Activated CD4-positive, alpha-beta T cell treated with anti-CD3 and anti-CD28 coated beads, Interleukin-2, amount 50 U/mL, for 48 hours (primary cell): ENCODE results near the gene TRAM2.

Experiments
- DNase-seq, 2 experiments: peaks; one replicate each; pipeline ENCODE4 v3.0.0-alpha.2; 2020

TRAM2 gene, protein sequence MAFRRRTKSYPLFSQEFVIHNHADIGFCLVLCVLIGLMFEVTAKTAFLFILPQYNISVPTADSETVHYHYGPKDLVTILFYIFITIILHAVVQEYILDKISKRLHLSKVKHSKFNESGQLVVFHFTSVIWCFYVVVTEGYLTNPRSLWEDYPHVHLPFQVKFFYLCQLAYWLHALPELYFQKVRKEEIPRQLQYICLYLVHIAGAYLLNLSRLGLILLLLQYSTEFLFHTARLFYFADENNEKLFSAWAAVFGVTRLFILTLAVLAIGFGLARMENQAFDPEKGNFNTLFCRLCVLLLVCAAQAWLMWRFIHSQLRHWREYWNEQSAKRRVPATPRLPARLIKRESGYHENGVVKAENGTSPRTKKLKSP

DNA sequence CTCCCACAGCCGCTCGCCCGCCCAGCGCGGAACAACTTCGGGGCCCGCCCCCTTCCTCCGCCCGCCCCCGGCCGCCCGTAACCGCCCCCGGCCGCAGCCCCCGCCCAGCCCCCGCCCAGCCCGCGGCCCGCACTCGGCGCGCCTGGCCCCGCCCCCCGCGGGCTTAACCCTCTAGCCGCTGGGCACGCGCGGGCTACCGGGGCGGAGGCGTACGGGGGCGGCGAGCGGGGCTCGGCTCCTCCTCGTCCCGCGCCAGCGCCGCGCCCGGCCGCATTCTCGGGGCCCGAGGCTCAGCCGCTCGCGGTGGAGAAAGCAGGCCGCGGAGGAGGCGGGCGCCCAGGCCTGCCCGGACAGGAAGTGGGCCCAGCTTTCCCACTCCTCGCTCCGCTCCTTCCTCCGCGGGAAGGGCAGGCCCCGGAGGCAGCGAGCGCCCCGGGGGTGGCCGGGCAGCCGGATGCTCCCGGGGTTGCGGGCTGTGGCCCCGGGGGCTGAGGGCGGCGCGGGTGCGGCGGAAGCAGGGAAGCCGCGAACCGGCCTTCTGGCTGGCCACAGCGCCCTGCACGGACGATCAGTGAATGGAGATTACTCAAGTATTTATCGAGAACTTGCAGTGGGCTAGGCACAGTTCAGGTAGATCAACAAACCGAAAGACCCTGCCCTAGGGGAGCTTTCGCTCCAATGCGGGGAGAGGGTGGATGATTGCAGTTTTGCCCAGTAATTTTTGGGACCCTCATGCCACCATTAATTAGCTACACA is at the start of gene TRAM2:
TSS of gene TRAM2 (minus strand) at position 39 of the 756 bp plus-strand sequence. CDS start 145 bp downstream, outside the sequence.
- DNase-seq: peak; percentile 69 to 73

DNA sequence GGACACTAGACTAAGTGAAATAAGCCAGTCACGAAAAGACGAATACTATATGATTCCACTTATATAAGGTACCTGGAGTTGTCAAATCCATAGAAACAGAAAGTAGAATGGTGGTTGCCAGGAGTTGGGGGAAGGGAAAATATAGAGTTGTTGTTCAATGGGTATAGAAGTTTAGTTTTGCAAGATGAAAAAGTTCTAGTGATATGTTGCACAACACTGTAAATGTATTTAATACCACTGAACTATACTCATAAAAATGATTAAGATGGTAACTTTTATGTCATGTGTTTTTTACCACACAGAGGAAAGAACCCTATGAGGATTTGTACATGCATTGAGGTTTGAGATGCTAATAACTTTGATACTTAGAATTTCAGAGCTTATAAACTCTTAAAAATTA is 46.0 kb upstream of the TRAM2 start:
- DNase-seq: no peak

DNA sequence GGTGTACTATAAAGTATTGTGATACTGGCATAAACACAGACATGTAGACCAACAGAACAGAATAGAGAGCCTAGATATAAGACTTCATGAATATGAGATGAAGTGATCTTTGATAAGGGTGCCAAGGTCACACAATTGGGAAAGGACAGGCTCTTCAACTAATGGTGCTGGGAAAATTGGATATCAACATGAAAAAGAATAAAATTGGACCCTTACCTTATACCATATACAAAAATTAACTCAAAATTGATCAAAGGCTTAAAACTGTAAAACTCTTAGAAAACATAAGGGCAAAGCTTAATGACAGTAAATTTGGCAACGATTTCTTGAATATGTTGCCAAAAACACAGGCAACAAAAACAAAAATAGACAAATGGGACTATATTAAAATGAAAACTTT is 44.8 kb upstream of the TRAM2 start:
- no peak for DNase-seq

DNA sequence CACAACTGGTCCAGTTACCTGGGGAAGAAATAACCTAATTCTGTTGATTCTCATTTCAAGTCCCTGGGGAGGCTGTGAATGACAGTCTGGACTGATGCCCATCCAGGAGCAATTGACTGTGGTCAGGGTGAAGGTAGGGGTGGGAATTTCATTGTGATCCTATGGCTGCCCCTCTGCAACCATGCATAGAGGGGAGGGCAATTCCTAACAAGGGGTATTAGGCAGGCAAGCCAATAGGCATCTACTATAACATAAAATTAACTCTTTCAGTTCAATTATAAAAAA is 44.0 kb upstream of the TRAM2 start:
- no peak for DNase-seq

DNA sequence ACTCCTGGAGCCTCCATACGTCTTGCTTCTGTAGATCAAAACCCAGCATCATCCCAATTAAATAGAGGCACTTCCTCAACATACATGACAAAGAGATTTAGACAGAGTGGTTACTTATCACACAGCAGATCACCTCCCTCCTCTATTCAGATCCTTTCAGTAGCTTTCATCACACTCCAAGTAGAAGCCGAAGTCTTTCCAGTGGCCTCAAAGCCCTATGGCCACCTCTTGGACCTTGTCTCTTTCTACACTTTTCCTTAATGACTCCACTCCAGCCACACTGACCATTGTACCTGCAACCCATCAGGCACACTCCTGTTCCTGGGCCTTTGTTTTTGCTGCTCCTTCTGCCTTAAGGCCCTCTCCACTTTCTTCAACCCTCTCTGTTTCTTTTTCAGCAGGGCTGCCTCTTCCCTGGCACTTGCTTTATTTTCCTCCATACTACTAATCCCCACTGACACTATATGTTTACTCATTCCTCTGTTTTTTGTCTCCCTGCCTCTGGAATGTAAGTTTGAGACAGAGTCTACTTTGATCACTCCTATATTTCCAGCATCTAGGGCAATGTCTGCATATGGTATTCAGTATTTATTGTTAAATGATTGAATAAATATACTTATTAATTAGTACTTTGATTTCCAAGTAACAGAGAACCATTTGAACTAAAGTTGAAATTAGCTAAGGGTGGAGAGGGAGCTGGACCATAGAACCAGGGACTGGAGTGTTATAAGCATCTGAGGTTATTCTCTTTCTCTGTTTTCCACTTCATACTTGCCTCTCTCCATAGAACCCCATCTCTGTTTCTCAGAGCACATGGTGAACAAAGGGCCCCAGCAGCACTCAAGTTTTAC is 43.4 kb upstream of the TRAM2 start:
- no peak for DNase-seq

DNA sequence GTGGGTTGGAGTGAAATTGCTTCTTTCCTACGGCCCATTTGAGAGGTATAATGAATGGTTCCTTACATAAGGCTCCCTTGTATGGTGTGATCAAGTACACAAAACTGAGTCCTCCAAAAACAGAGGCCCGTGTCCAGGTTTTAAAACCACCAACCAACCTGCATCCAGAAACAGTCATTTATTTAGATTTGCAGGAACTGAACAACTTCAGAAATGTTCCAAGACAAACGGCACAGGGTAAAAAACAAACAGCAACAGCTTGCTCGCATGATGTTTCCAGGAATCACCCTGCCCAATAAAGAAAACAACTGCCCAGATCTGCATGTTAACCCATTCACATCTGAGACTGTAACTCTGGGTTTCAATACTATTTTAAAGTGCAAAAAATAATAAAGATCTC is 40.2 kb upstream of the TRAM2 start:
- no peak for DNase-seq

DNA sequence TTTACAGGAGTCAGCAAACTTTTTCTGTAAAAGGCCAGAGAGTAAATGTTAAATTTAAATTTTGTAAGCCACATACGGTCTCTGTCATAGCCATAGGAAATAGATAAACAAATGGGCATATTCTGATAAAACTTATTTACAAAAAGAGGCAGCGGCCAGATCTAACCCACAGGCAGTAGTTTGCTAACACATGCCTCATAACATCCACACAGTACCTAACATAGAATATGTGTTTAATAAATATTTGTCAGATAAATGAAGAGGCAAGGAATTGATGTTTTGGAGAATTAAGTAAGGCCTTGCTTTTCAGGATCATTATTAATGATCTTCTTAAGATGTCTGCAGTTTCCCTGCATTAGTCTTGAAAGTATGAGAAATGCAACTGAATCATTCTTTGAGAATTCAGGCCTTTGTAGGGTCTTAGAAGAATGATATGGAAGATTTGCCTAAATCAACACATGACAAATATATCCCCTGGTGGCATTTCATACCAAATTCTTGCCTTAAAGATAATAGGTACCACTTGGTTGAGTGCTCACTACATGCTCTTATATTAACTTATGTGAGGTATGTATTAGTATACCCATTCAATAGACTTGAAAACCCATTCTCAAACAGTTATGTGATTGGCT is 39.3 kb upstream of the TRAM2 start:
- no peak for DNase-seq

DNA sequence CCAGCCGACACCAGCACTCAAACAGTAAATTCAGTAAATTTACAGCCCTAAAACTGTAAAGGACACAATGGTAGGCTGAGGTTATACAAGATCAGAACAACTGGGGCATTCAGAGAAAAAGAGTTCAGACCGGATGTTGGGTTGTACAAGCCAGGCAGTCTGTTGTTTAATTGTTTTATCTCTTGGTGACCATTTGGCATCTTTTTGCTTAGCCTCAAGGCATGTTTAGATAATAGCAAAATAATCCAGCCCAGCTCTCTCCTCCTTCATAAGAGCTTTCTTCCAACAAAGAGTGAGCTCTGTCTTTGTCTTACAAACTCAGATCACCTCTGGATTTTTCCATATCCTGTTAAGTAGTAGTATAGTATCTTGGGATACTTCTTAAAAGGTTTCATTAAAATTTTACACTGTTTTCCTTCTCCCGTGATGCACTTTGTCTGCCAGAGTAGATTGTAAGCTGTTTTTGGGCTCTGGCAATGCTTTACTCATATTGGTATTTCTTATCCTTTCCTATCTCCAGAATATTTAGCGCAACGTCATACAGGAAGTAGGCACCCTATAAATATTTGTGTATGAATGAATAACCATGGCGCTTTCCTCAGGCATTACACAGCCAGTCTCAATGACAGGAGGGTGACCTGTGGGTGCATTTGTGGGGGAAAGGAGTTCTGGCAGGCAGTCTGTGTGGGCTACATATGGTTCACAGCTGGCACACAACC is 35.6 kb upstream of the TRAM2 start:
- DNase-seq: no peak

DNA sequence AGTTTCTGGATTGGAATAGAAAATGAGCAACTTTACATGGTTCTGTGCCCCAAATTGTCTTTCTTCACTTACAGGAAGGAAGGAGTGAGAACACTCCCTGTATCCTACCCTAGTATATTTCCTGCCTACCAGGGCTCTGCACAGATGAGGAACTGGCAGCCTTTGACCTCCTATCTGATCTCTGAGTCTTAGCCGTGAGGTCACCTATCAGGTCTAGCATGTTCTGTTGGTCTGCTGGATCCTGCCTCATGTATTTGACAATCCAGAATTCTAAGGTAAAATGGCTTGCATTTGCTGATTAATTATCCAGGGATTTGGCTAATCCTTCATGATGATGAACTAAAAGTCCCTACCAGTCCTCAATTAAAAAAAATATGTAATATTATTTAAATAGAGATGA is 35.0 kb upstream of the TRAM2 start:
- no peak for DNase-seq

DNA sequence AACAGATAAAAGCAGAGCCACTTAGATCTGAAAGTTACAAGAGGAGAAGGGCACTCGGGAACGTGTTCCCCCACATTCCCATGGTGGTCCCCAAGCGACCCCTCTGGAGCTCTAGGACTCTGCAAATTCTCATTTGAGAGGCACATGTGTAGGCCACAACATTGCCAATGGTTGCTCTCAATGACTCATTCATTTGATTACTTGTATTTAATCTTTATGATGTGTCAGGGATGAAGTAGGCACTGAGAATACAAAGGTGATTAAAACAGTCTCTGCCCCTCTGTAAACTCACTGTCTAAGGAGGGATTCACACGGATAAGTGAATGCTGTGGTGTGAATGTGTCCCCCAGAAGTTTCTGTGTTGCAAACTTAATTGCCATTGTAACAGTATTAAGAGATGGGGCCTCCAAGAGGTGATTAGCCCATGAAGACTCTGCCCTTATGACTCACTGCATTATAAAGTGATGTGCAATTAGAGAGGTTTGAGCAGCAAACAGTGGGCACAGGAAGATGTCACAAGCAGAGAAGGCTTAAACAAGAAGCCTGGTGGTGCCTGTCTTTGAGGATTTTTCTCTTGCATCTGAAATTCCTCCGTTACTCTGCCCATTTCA is 34.0 kb upstream of the TRAM2 start:
- DNase-seq: no peak

DNA sequence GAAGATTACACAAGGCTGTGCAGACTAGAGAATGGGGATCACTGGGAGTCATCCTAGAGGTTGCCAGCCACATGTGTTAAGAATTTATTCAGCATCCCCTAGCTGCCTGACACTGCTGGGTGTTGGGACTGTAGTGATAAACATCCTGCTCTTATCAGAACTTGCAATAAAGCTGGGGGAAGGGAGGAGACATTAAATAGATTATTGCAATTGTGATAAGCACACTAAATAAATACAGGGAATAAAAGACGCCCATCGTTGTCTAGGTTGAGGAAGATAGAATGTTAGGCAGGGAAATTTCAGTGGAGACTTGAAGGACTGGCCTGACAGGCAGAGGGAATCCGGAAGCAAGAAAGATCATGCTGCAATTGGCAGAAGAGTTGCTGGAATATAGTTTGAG is 33.2 kb upstream of the TRAM2 start:
- DNase-seq: no peak

DNA sequence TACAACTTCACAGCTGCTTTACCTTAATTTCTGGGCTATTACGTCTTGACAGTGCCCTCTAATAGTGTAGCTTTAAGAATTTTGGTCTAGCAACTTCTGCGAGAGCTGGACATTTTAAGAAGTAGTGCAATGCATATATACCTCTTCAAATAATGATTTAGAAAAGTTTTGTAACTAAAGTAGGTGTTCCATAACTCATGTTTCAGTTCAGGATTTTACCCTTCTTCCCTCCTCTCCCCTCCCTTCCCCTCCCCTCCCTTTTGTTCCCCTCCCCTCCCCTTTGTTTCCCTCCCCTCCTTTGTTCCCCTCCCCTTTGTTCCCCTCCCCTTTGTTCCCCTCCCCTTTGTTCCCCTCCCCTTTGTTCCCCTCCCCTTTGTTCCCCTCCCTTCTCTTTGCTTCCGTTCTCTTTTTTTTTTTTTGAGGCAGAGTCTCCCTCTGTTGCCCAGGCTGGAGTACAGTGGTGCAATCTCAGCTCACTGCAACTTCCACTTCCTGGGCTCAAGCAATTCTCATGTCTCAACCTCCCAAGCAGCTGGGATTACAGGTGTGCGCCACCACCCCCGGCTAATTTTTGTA is 28.8 kb upstream of the TRAM2 start:
- no peak for DNase-seq

DNA sequence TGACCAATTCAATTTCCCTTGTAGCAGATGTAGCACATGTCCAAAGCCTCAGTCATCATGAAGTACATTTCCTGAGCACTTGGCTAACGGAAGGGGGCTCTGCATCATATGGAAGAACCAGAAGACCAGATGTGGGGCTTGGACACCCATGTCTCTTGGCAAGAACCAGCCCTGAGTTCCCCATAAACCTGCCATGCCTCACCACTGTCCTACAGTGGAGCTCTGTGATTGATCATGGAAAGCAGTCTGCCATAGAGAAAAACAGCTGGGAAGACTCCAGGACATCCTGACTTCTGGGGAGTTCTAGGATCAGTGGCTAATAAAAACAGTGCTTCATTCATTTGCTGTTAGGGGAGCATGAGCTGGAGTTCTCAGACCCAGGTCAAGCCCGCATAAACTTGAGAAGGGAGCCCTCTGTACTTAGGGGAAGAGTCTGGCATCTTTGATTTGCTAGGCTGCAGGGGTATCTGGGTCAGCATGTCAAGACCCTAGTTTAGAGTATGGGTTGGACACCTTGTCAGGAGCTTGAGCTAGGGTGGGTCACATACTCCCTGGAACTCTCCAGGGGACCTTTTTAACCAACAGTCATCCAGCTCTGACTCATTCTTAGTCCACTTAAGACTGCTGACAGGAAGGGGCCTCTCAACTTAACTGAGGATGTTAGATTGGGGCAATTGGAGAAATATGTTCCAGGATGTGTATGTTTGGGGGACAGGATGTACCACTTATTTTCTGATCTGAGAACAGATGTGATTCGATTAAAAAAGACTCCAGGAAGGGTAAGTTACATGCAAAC is 26.3 kb upstream of the TRAM2 start:
- DNase-seq: no peak

DNA sequence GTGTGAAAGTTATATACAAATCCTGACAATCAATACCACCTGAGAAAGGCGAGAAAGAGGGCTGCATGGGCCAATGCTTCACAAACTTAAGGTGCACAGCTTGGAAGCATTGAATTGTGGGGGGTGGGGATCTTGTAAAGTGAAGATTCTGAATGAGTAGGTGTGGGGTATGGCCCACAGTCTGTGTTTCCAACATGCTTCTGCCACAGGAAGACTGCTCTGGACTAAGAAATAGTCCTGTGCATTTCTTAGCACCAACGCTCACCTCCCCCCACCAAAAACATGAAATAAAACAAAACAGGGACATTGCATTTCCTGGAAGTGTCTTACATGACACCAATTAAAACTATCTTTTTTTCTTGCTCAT is 21.9 kb upstream of the TRAM2 start:
- DNase-seq: no peak

DNA sequence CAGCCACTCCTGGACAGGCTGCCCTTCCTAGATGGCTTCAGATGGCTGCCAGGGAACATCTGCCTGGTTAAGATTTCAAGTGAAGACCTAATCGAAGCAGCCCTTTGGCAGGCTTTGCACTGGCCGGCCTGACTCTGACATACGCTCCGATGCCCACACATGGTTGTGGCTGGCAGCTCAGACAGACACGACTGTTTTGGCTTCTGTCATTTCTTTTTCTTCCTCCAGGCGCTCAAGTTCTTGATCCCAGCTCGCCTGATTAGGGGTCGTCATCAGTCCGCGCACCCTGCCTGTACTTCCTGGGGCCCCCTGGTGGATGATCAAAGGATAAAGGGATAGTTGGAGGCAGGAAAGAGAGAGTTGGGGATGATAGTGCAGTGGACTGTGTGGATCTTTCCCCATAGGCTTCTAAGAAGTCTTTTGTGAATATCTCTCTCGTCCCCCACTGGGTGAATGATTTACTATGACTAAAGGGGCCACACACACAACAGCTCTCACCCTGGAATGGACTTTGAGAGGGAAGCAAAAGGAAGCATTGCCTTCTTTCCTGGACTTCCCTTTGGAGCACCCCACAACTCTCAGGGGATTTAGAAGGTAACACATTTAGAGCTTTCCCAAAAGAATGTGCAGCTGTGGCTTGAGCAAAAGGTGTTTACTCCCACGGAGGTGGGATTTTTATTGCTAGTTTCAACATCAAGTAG is 21.4 kb upstream of the TRAM2 start:
- peak; percentile 31 to 42 for DNase-seq

DNA sequence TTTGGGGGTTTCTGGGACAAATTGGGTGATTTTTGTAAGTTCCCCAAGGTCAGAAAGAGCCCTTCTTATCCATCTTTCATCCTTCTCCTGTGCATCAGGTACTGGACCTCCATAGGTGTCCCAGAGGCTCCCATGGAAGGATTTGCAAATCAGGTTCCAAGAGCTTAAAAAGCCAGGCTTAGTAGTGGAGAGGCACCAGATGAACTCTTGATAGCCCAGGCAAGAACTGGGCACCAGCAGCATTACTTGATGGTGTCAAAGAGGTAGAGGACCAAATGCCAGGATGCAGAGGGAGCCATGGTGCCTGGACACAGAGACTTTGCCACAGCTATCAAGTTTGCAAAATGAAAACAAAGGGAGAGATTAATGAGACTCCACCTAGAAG is 20.9 kb upstream of the TRAM2 start:
- DNase-seq: no peak

DNA sequence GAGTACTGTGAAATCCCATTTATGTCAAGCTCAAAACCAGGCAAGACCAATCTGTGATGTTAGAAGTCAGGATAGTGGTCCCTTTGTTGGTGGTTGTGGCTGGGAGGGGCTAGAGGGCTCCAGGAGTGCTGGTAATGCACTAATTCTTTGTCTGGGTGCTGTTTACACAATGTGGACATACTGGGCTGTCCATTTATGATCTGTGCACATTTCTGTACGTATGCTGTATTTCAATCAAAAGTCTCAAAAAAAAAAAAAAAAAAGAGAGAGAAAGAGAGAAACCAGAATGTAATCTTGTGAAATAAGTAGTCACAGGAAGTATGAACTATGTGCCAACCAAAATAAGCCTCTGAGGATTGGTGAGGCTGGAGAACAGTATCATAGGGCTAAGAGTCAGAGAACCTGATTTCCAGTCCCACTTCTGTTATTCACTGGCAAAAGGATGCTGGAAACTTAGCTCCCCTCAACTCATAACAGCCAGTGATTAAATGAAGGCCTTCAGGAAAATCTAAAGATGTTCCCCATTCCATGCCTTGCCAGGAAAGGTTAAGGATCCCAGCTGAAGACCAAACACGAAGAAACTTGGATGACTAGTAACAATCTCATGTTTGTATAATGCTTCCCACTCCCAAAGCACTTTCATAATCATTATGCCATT is 19.6 kb upstream of the TRAM2 start:
- no peak for DNase-seq

DNA sequence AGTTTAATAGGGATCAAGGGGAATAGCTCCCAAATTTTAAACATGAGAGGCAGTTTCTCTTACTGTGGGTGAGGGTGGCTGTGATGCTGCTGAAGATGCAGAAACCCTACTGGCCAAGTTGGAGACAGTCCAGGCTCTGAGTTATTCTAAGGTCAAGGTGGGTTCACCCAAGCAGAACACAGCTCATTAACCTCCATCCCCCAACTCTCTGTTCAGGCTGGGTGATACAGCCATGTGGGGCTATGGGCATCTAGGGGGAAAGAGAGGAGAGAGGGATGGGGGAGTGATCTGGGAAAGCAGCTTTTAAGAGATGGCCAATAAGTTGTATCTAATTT is 18.9 kb upstream of the TRAM2 start:
- no peak for DNase-seq

DNA sequence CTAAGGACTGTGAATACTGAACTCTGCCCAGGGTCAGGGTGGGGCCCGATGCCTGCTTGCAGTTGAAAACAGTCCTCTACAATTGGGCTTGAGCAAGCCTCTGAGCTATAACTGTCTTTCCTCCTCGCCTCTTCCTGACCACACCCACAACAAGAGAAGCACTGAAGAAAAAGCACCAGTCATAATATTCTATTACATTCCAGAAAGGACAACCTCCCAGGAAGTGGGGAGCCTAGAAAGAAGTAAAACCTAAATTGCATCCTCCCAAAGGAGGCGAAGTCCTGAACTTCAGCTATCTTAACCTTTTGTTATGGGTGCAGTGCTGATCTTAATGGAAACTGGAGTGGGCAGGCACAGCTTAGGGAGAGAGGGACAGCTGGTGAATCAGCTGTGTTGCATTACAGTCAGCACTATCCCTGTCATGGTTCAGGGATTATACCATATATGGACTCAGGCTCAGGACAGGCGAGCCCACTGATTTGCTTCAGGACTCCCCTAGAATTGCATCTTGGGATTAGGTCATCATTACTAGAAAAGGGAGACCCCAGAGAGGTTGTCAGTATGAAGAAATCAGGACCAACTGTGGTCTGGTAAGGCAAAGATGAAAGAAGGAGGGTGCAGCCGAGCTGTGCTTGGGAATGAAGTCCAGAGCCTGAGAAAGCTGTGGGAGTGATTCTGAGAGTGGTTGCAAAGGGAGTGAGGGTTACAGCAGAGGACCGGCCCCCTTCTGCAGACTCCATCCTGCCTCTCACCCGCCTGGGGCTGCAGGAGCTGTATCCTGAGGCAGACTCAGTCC is 18.3 kb upstream of the TRAM2 start:
- no peak for DNase-seq
